ENCODE results near the gene LYPD1.

Gene LYPD1

DNA sequence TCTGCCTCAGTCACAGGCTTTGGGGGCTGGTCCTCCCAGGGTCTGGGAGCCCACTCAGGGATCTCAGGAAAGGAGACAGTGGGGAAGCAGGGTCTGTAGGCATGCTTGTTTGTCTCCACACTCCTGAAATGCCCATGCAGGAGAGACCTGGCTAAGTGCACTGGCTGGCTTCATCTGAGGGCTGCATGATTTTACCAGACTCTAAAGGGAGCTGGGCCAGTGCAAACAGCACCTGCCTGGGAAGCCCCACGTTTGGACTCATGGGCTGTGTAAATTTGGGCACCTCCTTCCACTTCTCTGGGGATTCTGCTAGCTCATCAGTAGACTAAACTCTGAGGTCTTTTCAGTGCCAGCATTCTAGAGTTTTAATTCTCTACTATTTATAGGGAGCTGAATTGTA lies 33.7 kb downstream of the LYPD1 start:
- no peak overlapping the region for H3K27ac ChIP-seq
- TF ChIP-seq CTCF (conservative IDR thresholded peaks at IDR 0.05; ENCODE audit: low read depth): no peak
- ChIA-PET CTCF (interaction anchor here (0.7 kb wide), 1 partner anchor 16 kb away, joined by 5 read pairs; no protein-coding TSS in a partner anchor), POLR2A (ENCODE audit: low non-redundant PET) (no interaction called here)
- DNase-seq (ENCODE audit: low spot score): no peak

DNA sequence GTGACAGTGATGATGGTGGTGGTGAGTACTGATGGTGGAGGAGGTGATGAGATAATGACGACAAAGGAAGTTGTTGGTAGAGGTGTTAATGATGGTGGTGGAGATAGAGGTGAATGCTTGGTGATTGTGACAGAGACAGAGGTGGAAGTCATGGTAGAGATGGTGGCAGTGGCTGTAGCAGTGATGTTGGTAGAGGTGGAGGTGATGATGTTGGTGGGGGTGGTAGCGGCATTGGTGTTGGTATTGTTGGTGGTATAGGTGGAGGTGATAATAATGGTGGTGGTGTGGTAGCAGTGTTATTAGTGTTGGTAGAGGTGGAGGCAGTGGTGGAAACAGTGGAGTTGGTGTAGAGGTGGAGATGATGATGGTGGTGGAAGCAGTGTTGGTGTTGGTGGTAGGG lies 36.4 kb downstream of the LYPD1 start:
- no peak for DNase-seq (ENCODE audit: low spot score)
- POLR2A ChIA-PET (ENCODE audit: low non-redundant PET): no interaction called here
- no peak overlapping the region for H3K27ac ChIP-seq
- CTCF ChIA-PET: no interaction called here
- TF ChIP-seq CTCF (conservative IDR thresholded peaks at IDR 0.05; ENCODE audit: low read depth): no peak

DNA sequence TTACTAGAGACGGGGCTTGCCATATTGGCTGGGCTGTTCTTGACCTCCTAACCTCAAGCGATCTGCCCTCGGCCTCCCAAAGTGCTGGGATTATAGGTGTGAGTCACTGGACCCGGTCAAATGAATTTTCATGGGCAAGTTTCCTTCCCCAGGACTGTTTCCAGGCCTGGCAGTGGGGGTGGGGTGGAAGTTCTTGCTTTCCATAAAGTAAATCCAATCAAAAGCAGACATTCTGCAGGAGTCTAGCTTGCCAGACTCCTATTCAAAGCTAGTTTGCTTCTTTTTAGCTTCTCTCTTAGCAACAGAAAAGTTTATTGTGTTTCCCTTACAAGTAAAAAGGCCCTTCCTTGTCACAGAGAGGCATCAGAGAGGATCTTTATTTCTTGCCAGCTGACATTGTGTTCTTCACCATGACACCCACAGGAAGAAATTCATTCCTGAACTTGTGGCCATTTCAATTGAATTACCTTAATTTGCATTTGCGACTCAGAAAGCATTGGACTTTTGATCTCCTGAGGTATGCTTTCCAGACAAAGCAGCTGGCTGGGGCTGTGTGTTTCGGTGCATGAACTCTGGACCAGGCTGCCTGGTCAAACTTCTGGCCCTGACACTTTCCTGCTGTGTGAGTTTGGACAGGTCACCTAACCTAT lies 37.9 kb downstream of the LYPD1 start:
- no peak for DNase-seq (ENCODE audit: low spot score)
- TF ChIP-seq CTCF (conservative IDR thresholded peaks at IDR 0.05; ENCODE audit: low read depth): no peak
- ChIA-PET CTCF (no interaction called here), POLR2A (ENCODE audit: low non-redundant PET) (no interaction called here)
- no peak overlapping the region for H3K27ac ChIP-seq

DNA sequence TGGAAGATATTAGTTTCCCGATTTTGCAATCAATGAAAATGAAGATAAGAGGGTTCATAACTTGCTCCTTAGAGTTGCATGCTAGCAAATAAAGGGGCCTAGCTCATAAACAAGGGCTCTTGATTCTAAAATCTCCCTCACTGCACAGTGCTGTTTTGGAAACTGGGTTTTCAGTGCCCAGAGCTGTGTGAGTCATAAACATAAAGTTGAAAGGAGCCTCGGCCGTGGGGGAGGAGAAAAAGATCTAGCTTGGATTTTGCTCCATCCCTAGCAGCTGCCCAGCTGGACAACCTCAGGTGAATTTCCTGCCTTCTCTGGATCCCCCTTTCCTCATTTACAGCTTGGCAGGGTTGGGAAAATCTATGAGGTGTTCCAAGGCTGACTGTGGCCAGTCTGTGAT lies 42.5 kb downstream of the LYPD1 start:
- H3K27ac ChIP-seq: no peak overlapping the region
- DNase-seq (ENCODE audit: low spot score): peak; percentile 5
- ChIA-PET POLR2A (ENCODE audit: low non-redundant PET) (no interaction called here), CTCF (interaction anchor here (0.5 kb wide), 1 partner anchor 23 kb away, joined by 5 read pairs; no protein-coding TSS in a partner anchor)
- no peak for TF ChIP-seq CTCF (conservative IDR thresholded peaks at IDR 0.05; ENCODE audit: low read depth)

DNA sequence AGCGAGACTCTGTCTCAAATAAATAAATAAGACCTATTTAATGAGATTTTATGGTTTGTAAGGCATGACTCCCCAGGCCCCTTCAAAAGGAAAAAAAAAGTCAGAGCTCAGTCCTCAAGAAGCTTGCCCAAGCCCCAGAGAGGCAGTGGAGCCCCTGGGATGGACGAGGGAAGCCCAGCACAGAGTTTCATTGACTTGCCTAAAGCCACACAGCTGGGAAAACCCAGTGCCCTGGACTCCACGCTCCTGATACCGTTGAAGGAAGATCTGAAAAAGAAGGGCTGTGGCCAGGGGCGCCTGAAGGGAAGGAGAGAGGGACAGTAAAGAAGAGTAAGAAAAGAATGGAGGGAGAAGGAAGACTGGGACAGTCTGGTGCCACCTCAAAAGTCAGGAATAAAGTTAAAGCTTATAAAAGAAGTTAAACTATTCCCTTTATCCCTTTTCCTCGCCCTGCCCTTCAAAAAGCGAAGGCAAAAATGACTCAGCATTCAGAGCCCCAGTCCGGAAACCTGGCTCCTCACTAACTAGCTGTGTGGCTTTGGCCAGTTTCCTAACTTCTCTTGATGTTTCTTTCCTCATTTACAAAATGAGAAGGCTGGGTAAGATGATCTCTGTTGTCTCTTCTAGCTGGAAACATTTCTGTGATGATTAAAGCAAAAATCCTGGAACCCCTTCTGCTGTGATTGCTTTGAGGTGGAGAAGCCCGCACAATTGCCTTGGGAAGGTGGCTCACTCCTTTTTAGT lies 46.7 kb downstream of the LYPD1 start:
- ChIA-PET CTCF (no interaction called here), POLR2A (ENCODE audit: low non-redundant PET) (no interaction called here)
- no peak overlapping the region for H3K27ac ChIP-seq
- TF ChIP-seq CTCF (conservative IDR thresholded peaks at IDR 0.05; ENCODE audit: low read depth): no peak
- DNase-seq (ENCODE audit: low spot score): no peak

DNA sequence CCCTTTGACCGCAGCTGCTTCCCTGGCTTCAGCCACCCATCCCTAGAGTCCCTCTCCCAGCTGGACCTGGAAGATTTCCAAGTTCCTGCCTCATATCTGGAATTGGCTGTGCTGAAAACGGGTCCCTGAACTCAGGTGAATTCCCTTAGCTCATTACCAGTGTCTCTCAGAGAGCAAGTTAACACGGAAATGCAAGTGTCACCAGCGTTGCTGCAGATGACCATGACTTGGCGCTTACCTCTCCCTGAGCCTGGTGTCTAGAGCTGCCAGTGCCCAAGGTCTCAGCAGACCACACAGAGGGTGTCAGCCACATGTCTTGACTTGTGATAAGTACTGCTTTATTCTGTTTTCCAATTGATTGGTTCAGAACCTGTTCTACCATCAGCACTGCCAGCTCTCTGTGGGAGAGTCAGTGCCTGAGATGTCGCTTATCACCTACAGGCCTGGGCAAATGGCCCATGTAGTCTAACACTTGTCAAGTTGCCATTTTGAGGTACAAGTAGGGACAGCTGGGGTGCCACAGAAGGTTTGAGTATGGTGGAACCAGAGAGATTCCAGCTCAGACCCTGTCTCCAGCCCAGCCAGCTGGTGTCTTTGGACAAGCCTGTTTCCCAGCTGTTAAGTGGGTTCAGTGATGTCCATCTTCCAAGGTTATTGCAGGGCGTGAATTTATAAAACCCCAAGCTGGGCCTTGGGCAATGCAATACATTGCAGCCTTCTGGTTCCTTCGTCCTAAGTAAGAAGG lies 48.7 kb downstream of the LYPD1 start:
- TF ChIP-seq CTCF (conservative IDR thresholded peaks at IDR 0.05; ENCODE audit: low read depth): no peak
- CTCF ChIA-PET: interaction anchor here (0.8 kb wide), 1 partner anchor 13 kb away, joined by 3 read pairs; no protein-coding TSS in a partner anchor
- POLR2A ChIA-PET (ENCODE audit: low non-redundant PET): no interaction called here
- DNase-seq (ENCODE audit: low spot score): no peak
- no peak overlapping the region for H3K27ac ChIP-seq
